ENCODE results near the gene C4orf50. TPM values are rescaled to one million over a fixed set of nuclear protein-coding genes. Genes with fewer than 3 reads are reported as not detected.

C4orf50 gene
- total and polyA plus RNA-seq, 2 experiments from 2014 or later, result not detected

DNA sequence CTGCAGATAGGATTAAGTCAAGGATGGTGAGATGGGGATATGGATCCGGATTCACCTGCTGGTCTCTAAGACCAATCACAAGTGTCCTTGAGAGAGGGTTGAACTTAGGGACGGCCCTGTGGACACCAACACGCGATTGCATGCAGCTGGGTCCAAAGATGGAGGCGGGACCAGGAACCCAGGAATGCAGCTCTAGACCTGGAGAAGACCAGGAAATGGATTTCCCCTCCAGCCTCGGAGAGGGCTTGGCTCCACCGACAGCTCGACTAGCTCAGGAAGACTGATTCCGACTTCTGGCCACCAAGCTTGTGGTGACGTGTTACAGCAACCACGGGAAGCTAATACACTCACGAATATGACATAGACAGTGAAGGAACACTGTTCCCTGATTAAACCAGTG is 4.7 kb downstream of the C4orf50 start:
- H4K20me1 ChIP-seq (ENCODE audit: insufficient read depth), result no peaks in the 10 kb centered on the region
- no peaks in the 10 kb centered on the region for H3K36me3 ChIP-seq (ENCODE audit: low read depth)
- no peaks in the 10 kb centered on the region for H3K9me2 ChIP-seq (ENCODE audit: insufficient read depth)
- no peaks in the 10 kb centered on the region for H3F3A ChIP-seq (ENCODE audit: insufficient read depth)
- H3K27ac ChIP-seq, result no peak overlapping the region
- H3K27me3 ChIP-seq (replicated peaks; ENCODE audit: insufficient read depth), result no peaks in the 10 kb centered on the region
- no peak overlapping the region for H2AFZ ChIP-seq
- H3K79me2 ChIP-seq (ENCODE audit: insufficient read depth), result no peaks in the 10 kb centered on the region
- H3K4me2 ChIP-seq (ENCODE audit: unreplicated experiment), result no peak overlapping the region
- in situ Hi-C loops (cut with MboI), result no loop called here
- WGBS, 2 experiments (ENCODE audit: low coverage in 1 of 2, low lambda C conversion rate in 2 of 2, missing lambda C conversion rate in 2 of 2), result 54 to 56% methylated on average over 12 of the region's 12 CpGs
- H3K4me3 ChIP-seq, result no peak overlapping the region
- TF ChIP-seq EZH2phosphoT487 (IDR thresholded peaks at IDR 0.05; ENCODE audit: insufficient read depth, low read depth), result no peak
- no peak for TF ChIP-seq EZH2 (IDR thresholded peaks at IDR 0.05; ENCODE audit: insufficient read depth, poor library complexity, severe bottlenecking)
- no peaks in the 10 kb centered on the region for H3K4me1 ChIP-seq (ENCODE audit: insufficient read depth)
- no peaks in the 10 kb centered on the region for H3K9me3 ChIP-seq (ENCODE audit: low read depth)
- no peak for DNase-seq
- H3K9ac ChIP-seq, result no peak overlapping the region

- Histone ChIP-seq H3K4me2 (ENCODE audit: unreplicated experiment) (no peak overlapping the region), H4K20me1 (ENCODE audit: insufficient read depth) (no peaks in the 10 kb centered on the region), H3K27me3 (replicated peaks; ENCODE audit: insufficient read depth) (no peaks in the 10 kb centered on the region), H3K4me3 (no peak overlapping the region), H3K79me2 (ENCODE audit: insufficient read depth) (no peaks in the 10 kb centered on the region), H3K36me3 (ENCODE audit: low read depth) (no peaks in the 10 kb centered on the region), H3F3A (ENCODE audit: insufficient read depth) (no peaks in the 10 kb centered on the region), H3K4me1 (ENCODE audit: insufficient read depth) (no peaks in the 10 kb centered on the region), H3K9ac (no peak overlapping the region), H3K9me3 (ENCODE audit: low read depth) (no peaks in the 10 kb centered on the region), H2AFZ (no peak overlapping the region), H3K9me2 (ENCODE audit: insufficient read depth) (no peaks in the 10 kb centered on the region), H3K27ac (no peak overlapping the region)
- WGBS, 2 experiments (ENCODE audit: low coverage in 1 of 2, low lambda C conversion rate in 2 of 2, missing lambda C conversion rate in 2 of 2), result 38 to 41% methylated on average over 5 of the region's 5 CpGs
- TF ChIP-seq EZH2phosphoT487 (IDR thresholded peaks at IDR 0.05; ENCODE audit: insufficient read depth, low read depth) (no peak), EZH2 (IDR thresholded peaks at IDR 0.05; ENCODE audit: insufficient read depth, poor library complexity, severe bottlenecking) (no peak)
- in situ Hi-C loops (cut with MboI), result no loop called here
- DNase-seq, result no peak
Measured at GRCh38 chr4:6012200-6012599, 6.0 kb downstream of the C4orf50 start.

- no peak overlapping the region for H3K4me2 ChIP-seq (ENCODE audit: unreplicated experiment)
Measured at GRCh38 chr4:6011686-6012085, 6.5 kb downstream of the C4orf50 start.

DNA sequence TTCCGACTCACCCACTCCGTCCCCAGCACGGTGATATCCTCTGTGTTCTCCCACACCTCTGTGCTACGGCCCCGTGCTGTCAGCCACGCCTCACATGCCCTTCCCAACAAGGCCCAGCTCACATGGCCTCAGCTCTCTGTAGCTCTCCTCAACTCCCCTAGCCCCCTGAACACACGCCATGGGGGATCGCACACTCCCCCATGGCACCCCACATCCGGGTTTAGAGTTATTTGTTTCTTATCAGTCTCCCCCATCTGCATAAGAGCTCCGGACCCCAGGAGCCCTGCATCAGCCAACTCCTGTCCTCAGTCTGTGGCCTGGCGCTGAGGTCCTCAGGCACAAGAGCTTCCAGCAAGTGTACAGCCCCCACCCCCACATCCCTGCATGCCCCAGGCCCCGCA is 7.0 kb downstream of the C4orf50 start:
- Histone ChIP-seq H2AFZ (no peak overlapping the region), H3K4me1 (ENCODE audit: insufficient read depth) (no peaks in the 10 kb centered on the region), H3K9me2 (ENCODE audit: insufficient read depth) (no peaks in the 10 kb centered on the region), H3K4me2 (ENCODE audit: unreplicated experiment) (no peak overlapping the region), H4K20me1 (ENCODE audit: insufficient read depth) (no peaks in the 10 kb centered on the region), H3K9me3 (ENCODE audit: low read depth) (no peaks in the 10 kb centered on the region), H3K36me3 (ENCODE audit: low read depth) (no peaks in the 10 kb centered on the region), H3K79me2 (ENCODE audit: insufficient read depth) (no peaks in the 10 kb centered on the region), H3K9ac (no peak overlapping the region), H3F3A (ENCODE audit: insufficient read depth) (no peaks in the 10 kb centered on the region), H3K4me3 (no peak overlapping the region), H3K27ac (no peak overlapping the region), H3K27me3 (replicated peaks; ENCODE audit: insufficient read depth) (no peaks in the 10 kb centered on the region)
- no peak for TF ChIP-seq EZH2phosphoT487 (IDR thresholded peaks at IDR 0.05; ENCODE audit: insufficient read depth, low read depth)
- no peak for TF ChIP-seq EZH2 (IDR thresholded peaks at IDR 0.05; ENCODE audit: insufficient read depth, poor library complexity, severe bottlenecking)
- whole genome bisulfite sequencing, 2 experiments (ENCODE audit: low coverage in 1 of 2, low lambda C conversion rate in 2 of 2, missing lambda C conversion rate in 2 of 2), result 28 to 30% methylated on average over 6 to 11 of the region's 12 CpGs
- in situ Hi-C loops (cut with MboI), result no loop called here
- no peak for DNase-seq

More at GRCh38 chr4:6011686-6012085, 6.5 kb downstream of the C4orf50 start:
- Histone ChIP-seq H3K9ac (no peak overlapping the region), H3K79me2 (ENCODE audit: insufficient read depth) (no peaks in the 10 kb centered on the region), H3K36me3 (ENCODE audit: low read depth) (no peaks in the 10 kb centered on the region), H3K4me1 (ENCODE audit: insufficient read depth) (no peaks in the 10 kb centered on the region), H3K9me2 (ENCODE audit: insufficient read depth) (no peaks in the 10 kb centered on the region), H3K9me3 (ENCODE audit: low read depth) (no peaks in the 10 kb centered on the region), H3K4me3 (no peak overlapping the region), H3K27ac (no peak overlapping the region), H2AFZ (no peak overlapping the region), H4K20me1 (ENCODE audit: insufficient read depth) (no peaks in the 10 kb centered on the region), H3K27me3 (replicated peaks; ENCODE audit: insufficient read depth) (no peaks in the 10 kb centered on the region), H3F3A (ENCODE audit: insufficient read depth) (no peaks in the 10 kb centered on the region)
- DNase-seq, result no peak
- in situ Hi-C loops (cut with MboI), result no loop called here
- WGBS, 2 experiments (ENCODE audit: low coverage in 1 of 2, low lambda C conversion rate in 2 of 2, missing lambda C conversion rate in 2 of 2), result 3 to 10% methylated on average over 6 to 8 of the region's 8 CpGs
- TF ChIP-seq EZH2 (IDR thresholded peaks at IDR 0.05; ENCODE audit: insufficient read depth, poor library complexity, severe bottlenecking) (no peak), EZH2phosphoT487 (IDR thresholded peaks at IDR 0.05; ENCODE audit: insufficient read depth, low read depth) (no peak)

DNA sequence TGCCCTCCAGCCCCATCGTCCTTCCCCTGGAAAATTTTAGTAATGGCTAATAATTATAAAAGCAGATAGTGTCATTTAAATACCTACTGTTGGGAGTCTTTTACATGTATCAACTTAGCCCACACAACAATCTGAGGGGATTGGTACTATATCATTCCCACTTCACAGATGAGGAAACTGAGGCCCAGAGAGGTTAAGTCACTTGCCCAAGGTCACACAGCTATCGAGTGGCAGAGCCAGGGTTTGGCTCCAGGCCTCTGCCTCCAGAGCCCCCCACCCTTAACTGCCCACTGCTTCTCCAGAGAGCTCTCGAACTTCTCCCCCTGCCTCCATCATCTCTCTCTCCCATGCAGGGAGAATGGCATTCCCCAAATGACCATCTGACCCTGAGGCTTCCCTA is 7.4 kb downstream of the C4orf50 start:
- Histone ChIP-seq H3K9me3 (ENCODE audit: low read depth) (no peaks in the 10 kb centered on the region), H3K79me2 (ENCODE audit: insufficient read depth) (no peaks in the 10 kb centered on the region), H3F3A (ENCODE audit: insufficient read depth) (no peaks in the 10 kb centered on the region), H3K36me3 (ENCODE audit: low read depth) (no peaks in the 10 kb centered on the region), H3K4me1 (ENCODE audit: insufficient read depth) (no peaks in the 10 kb centered on the region), H3K9ac (no peak overlapping the region), H2AFZ (no peak overlapping the region), H3K9me2 (ENCODE audit: insufficient read depth) (no peaks in the 10 kb centered on the region), H3K27me3 (replicated peaks; ENCODE audit: insufficient read depth) (no peaks in the 10 kb centered on the region), H3K4me3 (no peak overlapping the region), H4K20me1 (ENCODE audit: insufficient read depth) (no peaks in the 10 kb centered on the region), H3K4me2 (ENCODE audit: unreplicated experiment) (no peak overlapping the region), H3K27ac (no peak overlapping the region)
- TF ChIP-seq EZH2 (IDR thresholded peaks at IDR 0.05; ENCODE audit: insufficient read depth, poor library complexity, severe bottlenecking) (no peak), EZH2phosphoT487 (IDR thresholded peaks at IDR 0.05; ENCODE audit: insufficient read depth, low read depth) (no peak)
- WGBS, 2 experiments (ENCODE audit: low coverage in 1 of 2, low lambda C conversion rate in 2 of 2, missing lambda C conversion rate in 2 of 2), result 4 to 8% methylated on average over 3 of the region's 3 CpGs
- in situ Hi-C loops (cut with MboI), result no loop called here
- DNase-seq, result no peak

Data from GM23248 (cell line).